Measurements from ENCODE around the gene CALY. TPM values are rescaled to one million over a fixed set of nuclear protein-coding genes. Genes with fewer than 3 reads are reported as not detected.
A peak's percentile ranks its signal among the peaks of the same experiment; 100 is the strongest.

The CALY gene
- total RNA-seq, 1 experiment from 2014 or later: not detected

DNA sequence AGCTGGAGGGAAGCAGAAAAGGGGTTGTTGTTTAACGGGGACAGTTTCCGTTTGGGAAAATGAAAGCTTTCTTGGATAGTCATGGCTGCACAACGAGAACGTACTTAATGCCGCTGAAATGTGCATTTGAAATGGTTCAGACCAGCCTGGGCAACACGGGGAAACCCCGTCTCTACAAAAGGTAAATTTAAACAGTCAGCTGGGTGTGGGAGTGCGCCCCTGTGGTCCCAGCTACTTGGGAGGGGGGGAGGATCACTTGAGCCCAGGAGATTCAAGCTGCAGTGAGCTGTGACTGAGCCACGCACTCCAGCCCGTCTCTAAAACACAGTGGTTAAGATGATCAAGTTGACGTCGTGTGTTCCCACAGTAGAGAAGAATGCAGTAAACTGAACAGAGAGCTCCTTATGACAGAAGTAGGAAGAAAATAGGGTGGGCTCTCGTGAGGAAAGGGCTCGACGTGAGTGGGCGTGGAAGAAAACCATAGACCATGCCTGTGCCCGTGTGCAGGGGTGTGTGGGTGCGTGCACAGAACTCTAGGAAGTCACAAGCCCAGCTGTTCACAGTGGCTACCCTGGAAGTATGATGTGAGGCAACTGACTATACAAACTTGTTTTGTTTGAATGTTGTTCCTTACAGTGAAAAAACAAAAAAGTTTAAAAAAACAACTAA, 25.2 kb upstream of the CALY start:
- POLR2A ChIA-PET (ENCODE audit: low non-redundant PET): no interaction called here
- Histone ChIP-seq H3K4me3 (ENCODE audit: low read depth, low read length, poor library complexity, severe bottlenecking) (no peak overlapping the region), H3K9me3 (ENCODE audit: low read depth, low read length, poor library complexity, severe bottlenecking) (no peaks in the 10 kb centered on the region), H3K36me3 (ENCODE audit: insufficient read depth, low read length, poor library complexity, severe bottlenecking) (peaks cover 27% of the 10 kb centered on the region), H3K27ac (ENCODE audit: low read depth, low read length, poor library complexity, severe bottlenecking) (peak overlapping the region; percentile 6), H3K4me1 (ENCODE audit: insufficient read depth, low read length, poor library complexity, severe bottlenecking) (no peaks in the 10 kb centered on the region), H3K27me3 (replicated peaks; ENCODE audit: insufficient read depth, low read depth, low read length, poor library complexity) (no peaks in the 10 kb centered on the region)
- CTCF ChIA-PET: no interaction called here
- DNase-seq (ENCODE audit: low spot score): no peak
- no TSS peak for BruUV-seq (replicated peaks)
- TF ChIP-seq EZH2 (IDR thresholded peaks at IDR 0.05; ENCODE audit: borderline replicate concordance, low read depth, low read length, poor library complexity, severe bottlenecking): no peak
- TF ChIP-seq, protein P1, sequence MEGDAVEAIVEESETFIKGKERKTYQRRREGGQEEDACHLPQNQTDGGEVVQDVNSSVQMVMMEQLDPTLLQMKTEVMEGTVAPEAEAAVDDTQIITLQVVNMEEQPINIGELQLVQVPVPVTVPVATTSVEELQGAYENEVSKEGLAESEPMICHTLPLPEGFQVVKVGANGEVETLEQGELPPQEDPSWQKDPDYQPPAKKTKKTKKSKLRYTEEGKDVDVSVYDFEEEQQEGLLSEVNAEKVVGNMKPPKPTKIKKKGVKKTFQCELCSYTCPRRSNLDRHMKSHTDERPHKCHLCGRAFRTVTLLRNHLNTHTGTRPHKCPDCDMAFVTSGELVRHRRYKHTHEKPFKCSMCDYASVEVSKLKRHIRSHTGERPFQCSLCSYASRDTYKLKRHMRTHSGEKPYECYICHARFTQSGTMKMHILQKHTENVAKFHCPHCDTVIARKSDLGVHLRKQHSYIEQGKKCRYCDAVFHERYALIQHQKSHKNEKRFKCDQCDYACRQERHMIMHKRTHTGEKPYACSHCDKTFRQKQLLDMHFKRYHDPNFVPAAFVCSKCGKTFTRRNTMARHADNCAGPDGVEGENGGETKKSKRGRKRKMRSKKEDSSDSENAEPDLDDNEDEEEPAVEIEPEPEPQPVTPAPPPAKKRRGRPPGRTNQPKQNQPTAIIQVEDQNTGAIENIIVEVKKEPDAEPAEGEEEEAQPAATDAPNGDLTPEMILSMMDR (conservative IDR thresholded peaks at IDR 0.05; ENCODE audit: low read depth, low read length): no peak
- intact Hi-C loops (cut with micrococcal nuclease; ENCODE audit: unreplicated experiment): no loop called here

- no peak overlapping the region for H3K4me3 ChIP-seq (ENCODE audit: low read depth, low read length, poor library complexity, severe bottlenecking)
- H3K4me1 ChIP-seq (ENCODE audit: insufficient read depth, low read length, poor library complexity, severe bottlenecking): no peaks in the 10 kb centered on the region
- CTCF ChIA-PET: interaction anchor here (0.6 kb wide), 1 partner anchor 37 kb away, joined by 4 read pairs; no protein-coding TSS in a partner anchor
- no peaks in the 10 kb centered on the region for H3K27me3 ChIP-seq (replicated peaks; ENCODE audit: insufficient read depth, low read depth, low read length, poor library complexity)
- peak overlapping the region; percentile 6 for H3K27ac ChIP-seq (ENCODE audit: low read depth, low read length, poor library complexity, severe bottlenecking)
- intact Hi-C loops (cut with micrococcal nuclease; ENCODE audit: unreplicated experiment): no loop called here
- DNase-seq (ENCODE audit: low spot score): no peak
- no peaks in the 10 kb centered on the region for H3K9me3 ChIP-seq (ENCODE audit: low read depth, low read length, poor library complexity, severe bottlenecking)
- POLR2A ChIA-PET (ENCODE audit: low non-redundant PET): no interaction called here
- BruUV-seq (replicated peaks): no TSS peak
- no peak for TF ChIP-seq EZH2 (IDR thresholded peaks at IDR 0.05; ENCODE audit: borderline replicate concordance, low read depth, low read length, poor library complexity, severe bottlenecking)
- TF ChIP-seq, protein P1 (conservative IDR thresholded peaks at IDR 0.05; ENCODE audit: low read depth, low read length): no peak
- peaks cover 21% of the 10 kb centered on the region for H3K36me3 ChIP-seq (ENCODE audit: insufficient read depth, low read length, poor library complexity, severe bottlenecking)
Measured at GRCh38 chr10:133361227-133361626, 24.5 kb upstream of the CALY start.

DNA sequence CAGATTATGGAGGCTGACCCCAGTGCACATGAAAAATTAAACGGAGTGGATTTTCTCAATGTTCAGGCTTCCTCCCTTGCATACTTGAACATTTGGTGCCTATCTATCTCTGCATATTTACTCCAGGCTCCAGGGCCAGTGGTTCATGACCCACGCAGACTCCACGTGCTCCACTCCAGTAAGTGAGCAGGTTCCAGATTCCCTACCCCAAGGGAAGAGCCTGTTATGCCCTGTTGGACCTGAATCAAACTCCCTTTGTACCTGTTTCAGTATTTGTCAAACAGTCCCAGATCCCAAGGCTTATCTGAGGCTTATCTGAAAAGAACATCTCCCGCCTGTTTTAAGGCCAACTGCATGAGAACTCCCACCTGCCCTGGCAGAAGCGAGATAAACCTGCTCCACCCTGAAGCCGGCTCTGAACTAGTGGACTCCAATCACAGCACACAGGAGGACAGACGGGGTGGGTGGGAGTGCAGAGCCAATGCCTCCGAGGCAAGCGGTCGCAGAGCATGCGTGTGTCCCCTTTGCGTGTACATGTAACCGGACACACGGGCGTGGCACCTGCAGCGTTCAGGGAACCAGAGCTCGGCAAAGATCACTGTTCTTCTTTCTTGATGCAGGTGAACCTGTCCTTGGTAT, 23.4 kb upstream of the CALY start:
- H3K9me3 ChIP-seq (ENCODE audit: low read depth, low read length, poor library complexity, severe bottlenecking): no peaks in the 10 kb centered on the region
- no peak for DNase-seq (ENCODE audit: low spot score)
- H3K27me3 ChIP-seq (replicated peaks; ENCODE audit: insufficient read depth, low read depth, low read length, poor library complexity): no peaks in the 10 kb centered on the region
- no peaks in the 10 kb centered on the region for H3K4me1 ChIP-seq (ENCODE audit: insufficient read depth, low read length, poor library complexity, severe bottlenecking)
- no peak for TF ChIP-seq EZH2 (IDR thresholded peaks at IDR 0.05; ENCODE audit: borderline replicate concordance, low read depth, low read length, poor library complexity, severe bottlenecking)
- TF ChIP-seq, protein P1 (conservative IDR thresholded peaks at IDR 0.05; ENCODE audit: low read depth, low read length): no peak
- H3K4me3 ChIP-seq (ENCODE audit: low read depth, low read length, poor library complexity, severe bottlenecking): no peak overlapping the region
- no peak overlapping the region for H3K27ac ChIP-seq (ENCODE audit: low read depth, low read length, poor library complexity, severe bottlenecking)
- intact Hi-C loops (cut with micrococcal nuclease; ENCODE audit: unreplicated experiment): no loop called here
- BruUV-seq (replicated peaks): no TSS peak
- POLR2A ChIA-PET (ENCODE audit: low non-redundant PET): no interaction called here
- H3K36me3 ChIP-seq (ENCODE audit: insufficient read depth, low read length, poor library complexity, severe bottlenecking): peaks cover 11% of the 10 kb centered on the region
- CTCF ChIA-PET: no interaction called here
